NOMO-1 treated with DMSO at 0.1 percent for 48 hours (cell line): ENCODE data around the gene UBE2L3.
"Not testable (repeated sequence)": the region's sequence is repeated elsewhere in the genome, so short reads cannot be mapped to it uniquely, and the experiment has no call there.

ENCODE experiments used
- DNase-seq: peaks from one replicate; lab custom pipeline; 2025; ENCODE audit not compliant: unreplicated experiment; lab: John Stamatoyannopoulos, UW

Gene UBE2L3

GRCh38 chr22:21599053-21599893 is 31.8 kb downstream of the UBE2L3 start:
- DNase-seq: no peak

GRCh38 chr22:21602579-21602978 is 35.1 kb downstream of the UBE2L3 start:
- no peak for DNase-seq

GRCh38 chr22:21603973-21604372 is 36.5 kb downstream of the UBE2L3 start:
- DNase-seq: no peak

- DNase-seq: no peak
These were observed 38.5 kb downstream of the UBE2L3 start for GRCh38 chr22:21605887-21606564.

- DNase-seq: no peak
These were observed 39.3 kb downstream of the UBE2L3 start for GRCh38 chr22:21606775-21607174.

- not testable (repeated sequence) for DNase-seq
These were observed 42.1 kb downstream of the UBE2L3 start for GRCh38 chr22:21609556-21610157.

- no peak for DNase-seq
These were observed 43.9 kb downstream of the UBE2L3 start for GRCh38 chr22:21611210-21611977.

GRCh38 chr22:21612858-21613257 is 45.3 kb downstream of the UBE2L3 start:
- no peak for DNase-seq

GRCh38 chr22:21613553-21614233 is 46.2 kb downstream of the UBE2L3 start:
- DNase-seq: no peak

GRCh38 chr22:21615731-21616130 is 48.2 kb downstream of the UBE2L3 start:
- no peak for DNase-seq

GRCh38 chr22:21617337-21617736 is 49.8 kb downstream of the UBE2L3 start:
- not testable (repeated sequence) for DNase-seq

GRCh38 chr22:21621025-21621424 is 53.5 kb downstream of the UBE2L3 start:
- DNase-seq: no peak

GRCh38 chr22:21622011-21622918 is 54.8 kb downstream of the UBE2L3 start:
- peak; percentile 51 for DNase-seq

- no peak for DNase-seq
These were observed 55.6 kb downstream of the UBE2L3 start for GRCh38 chr22:21622919-21623647.

GRCh38 chr22:21623648-21623970 is 56.1 kb downstream of the UBE2L3 start:
- DNase-seq: no peak

GRCh38 chr22:21624120-21624879 is 56.8 kb downstream of the UBE2L3 start:
- no peak for DNase-seq

GRCh38 chr22:21624880-21625791 is 57.6 kb downstream of the UBE2L3 start:
- peak; percentile 73 for DNase-seq
